Upper lobe of left lung (tissue), 4 donors: ENCODE measurements around the gene TCF12.

ENCODE experiments used
- POLR2A ChIP-seq, 4 donors: fragments of 450-650 bp; IDR thresholded peaks; one replicate each; pipeline ENCODE4 v1.5.1; 2016 to 2017; ENCODE audit warnings: antibody characterized with exemption in 4 of 4, mild to moderate bottlenecking in 2 of 4
- POLR2AphosphoS5 ChIP-seq, 2 donors: sonication (generic); formaldehyde crosslinking; IDR thresholded peaks; one replicate each; pipeline ENCODE4 v1.5.1; 2017; ENCODE audit warnings: antibody characterized with exemption in 2 of 2
- TF ChIP-seq, protein P1 (sequence below), 6 experiments: fragments of 450-650 bp in 4 of 6; fragments of 200-600 bp in 2 of 6; sonication (generic) in 2 of 6; IDR thresholded peaks; one replicate each; pipeline ENCODE4 v1.5.1; 2016 to 2019; ENCODE audit warnings: antibody characterized with exemption in 6 of 6

DNA sequence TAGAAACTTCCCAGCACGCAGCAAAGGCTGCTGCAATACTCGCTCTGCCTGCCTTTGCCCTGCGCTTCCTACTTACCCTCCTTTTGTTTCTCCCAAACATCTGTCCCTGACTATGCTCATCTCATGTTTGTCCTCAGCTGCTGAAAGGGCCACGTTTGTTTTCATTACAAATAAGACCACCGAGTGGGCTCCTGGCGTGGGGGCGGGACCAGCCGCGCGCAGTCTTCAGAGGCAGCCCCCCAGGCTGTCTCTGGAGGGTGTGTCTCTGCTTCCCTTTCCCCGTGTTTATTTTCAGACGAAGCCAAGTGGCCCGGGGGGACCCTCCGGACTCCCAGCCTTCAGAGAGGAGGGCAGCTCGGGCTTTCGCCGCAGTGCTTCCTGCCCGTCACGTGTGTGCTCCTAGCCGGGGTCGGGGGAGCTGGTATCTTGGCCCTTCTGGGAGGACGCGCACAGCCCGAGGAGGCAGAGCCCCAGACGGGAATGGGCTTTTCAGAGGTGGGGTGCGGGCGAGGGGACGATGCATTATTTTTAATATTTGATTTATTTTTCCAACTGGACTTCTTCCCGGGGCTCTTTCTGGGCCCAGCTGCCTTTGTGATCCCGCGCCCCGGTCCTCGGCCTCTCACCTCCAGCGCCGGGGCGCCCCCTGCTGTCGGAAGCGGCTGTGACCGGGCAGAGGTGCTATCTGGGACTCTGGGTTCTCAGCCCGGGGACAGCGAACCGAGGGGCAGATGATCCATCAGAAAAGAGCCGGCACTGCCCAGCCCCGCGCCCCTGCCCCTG lies 387.9 kb downstream of the TCF12 start:
- TF ChIP-seq POLR2A (IDR thresholded peaks at IDR 0.05) = no peak
- TF ChIP-seq, protein P1, sequence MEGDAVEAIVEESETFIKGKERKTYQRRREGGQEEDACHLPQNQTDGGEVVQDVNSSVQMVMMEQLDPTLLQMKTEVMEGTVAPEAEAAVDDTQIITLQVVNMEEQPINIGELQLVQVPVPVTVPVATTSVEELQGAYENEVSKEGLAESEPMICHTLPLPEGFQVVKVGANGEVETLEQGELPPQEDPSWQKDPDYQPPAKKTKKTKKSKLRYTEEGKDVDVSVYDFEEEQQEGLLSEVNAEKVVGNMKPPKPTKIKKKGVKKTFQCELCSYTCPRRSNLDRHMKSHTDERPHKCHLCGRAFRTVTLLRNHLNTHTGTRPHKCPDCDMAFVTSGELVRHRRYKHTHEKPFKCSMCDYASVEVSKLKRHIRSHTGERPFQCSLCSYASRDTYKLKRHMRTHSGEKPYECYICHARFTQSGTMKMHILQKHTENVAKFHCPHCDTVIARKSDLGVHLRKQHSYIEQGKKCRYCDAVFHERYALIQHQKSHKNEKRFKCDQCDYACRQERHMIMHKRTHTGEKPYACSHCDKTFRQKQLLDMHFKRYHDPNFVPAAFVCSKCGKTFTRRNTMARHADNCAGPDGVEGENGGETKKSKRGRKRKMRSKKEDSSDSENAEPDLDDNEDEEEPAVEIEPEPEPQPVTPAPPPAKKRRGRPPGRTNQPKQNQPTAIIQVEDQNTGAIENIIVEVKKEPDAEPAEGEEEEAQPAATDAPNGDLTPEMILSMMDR (IDR thresholded peaks at IDR 0.05) = peak; percentile 79 to 88 (median 84)
- TF ChIP-seq POLR2AphosphoS5 (IDR thresholded peaks at IDR 0.05) = no peak
